A172 (cell line): Measurements from ENCODE around the gene NMNAT2. TPM values are rescaled to one million over a fixed set of nuclear protein-coding genes. Genes with fewer than 3 reads are reported as not detected.
A peak's percentile ranks its signal among the peaks of the same experiment; 100 is the strongest.

Source experiments
- DNase-seq: peaks from one replicate; pipeline ENCODE4 v3.0.0-alpha.2; 2015; ENCODE audit warnings: low spot score
- total RNA-seq: library from RNA; depleted of rRNA; stranded (reverse); fragments of >200 nt; shearing (Covaris generic); gene quantifications from 2 replicates; pipeline ENCODE4 v1.2.3, GENCODE V29; 2014

NMNAT2 gene
- total RNA-seq, 1 experiment from 2014 or later, result 3.1 TPM

DNA sequence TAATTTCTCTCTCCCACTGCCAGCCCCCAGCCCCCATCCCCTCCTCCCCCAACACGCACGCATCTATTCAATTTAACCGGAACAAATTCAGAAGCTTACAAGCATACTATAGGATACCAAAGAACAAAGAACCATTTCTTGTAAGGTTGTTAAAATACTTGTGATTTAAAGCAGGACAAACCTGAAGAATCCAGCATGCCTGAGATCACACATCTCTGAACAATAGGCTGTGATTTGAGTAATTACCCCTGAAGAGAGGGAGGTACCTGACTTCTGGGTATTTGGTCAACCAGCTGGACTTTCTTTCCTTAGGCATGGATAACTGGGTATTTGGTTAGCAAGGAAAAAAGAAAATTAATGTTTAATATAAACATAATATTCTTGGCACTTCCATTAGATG is 105.1 kb downstream of the NMNAT2 start:
- DNase-seq, result no peak

DNA sequence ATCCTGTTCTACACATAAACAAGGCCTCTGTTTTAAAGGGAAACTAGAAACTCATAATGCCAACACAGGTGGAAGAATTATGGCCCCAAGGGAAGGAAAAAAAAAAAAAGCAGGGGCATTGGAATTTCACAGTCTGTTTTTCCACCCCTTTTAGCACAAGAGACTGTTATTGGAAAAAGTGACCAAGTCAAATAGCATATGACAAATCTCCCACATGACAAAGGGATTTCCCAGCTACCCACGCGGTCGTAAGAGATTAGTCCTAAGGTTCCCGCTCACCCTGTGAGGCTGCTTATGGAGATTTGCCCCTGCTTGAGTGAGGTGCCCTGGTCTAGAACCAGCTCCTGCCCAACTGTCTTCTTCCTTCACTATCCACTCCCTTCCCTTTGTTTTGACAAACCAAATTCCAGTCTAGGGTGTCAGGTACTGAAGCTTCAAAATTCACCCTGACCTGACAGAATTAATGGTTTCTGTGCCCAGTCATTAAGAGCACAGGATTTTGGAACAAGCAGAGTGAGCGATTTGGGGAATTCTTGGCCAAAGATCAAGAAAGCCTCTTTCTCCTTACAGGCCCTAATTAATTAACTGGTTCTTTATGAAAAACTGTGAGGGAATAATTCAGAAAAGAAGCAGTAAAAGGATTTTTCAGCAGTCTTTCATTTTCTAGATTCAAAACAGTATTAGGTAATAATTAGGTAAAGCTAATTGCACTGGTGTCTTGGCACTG is 107.3 kb downstream of the NMNAT2 start:
- DNase-seq, result peak; percentile 42

GRCh38 chr1:183308719-183309118 is 109.5 kb downstream of the NMNAT2 start:
- no peak for DNase-seq

DNA sequence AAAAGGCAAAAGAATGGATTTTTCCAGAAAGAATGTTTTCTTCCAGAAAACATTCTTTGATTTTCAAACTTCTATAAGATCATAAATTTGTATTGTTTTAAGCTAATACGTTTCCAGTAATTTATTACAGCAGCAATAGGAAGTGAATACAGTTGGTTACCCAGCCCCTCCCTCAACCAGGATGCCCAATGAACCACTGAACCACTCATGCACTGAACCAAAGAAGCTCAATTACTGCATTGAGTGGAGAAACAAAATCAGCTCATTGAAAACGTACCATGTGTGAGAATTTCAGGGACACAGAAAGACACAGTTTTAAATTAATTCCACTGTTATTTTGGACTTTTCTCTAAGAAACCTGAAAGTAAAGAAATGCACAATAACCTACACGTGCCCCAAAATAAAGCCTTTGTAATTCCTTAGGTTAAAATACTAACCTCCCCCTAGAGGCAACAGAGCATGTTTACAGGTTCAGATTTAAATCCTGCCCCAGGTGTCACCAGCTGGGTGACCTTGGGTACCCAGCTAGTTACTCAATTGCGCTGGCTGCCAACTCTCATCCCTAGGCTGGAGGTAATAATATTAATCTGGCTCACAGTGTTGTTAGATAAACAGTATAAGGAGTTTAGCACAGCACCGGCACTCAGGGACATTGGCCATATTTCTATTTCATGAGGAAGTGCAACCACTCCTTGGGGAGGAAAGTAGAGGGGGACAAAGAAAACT is 111.7 kb downstream of the NMNAT2 start:
- no peak for DNase-seq

DNA sequence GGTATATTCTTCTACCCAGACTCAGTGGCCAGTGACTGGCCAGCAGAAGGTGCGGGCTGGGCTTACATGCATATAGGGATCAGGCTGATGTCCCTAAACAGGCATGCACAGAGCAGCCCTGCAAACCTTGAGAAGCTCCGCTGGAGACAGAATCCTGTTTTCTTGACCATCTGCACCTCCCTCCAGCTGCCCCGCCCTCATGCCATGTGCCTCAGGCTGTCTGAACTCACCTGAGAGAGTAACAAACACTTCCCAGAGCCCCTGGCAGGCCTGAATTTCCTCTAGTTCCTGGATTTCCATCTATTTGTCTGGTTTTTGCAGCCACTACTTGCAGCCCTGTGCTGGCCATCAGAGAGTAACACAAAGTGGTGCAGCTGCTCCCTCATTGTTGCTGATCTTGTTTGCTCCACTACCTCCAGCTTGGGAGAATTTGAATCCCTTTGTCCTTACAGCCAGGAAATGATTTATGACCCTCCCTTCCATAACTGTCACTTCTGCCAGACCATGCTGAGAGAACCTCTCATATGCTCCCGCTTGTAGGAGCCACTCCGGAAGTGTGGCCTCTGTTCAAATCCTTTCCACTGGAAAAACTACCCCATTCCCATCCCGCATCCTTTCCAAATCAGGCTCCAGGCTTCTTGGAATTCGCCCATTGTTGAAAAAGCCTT is 113.6 kb downstream of the NMNAT2 start:
- DNase-seq, result no peak

GRCh38 chr1:183303901-183304300 is 114.3 kb downstream of the NMNAT2 start:
- DNase-seq, result no peak

- no peak for DNase-seq
Measured at GRCh38 chr1:183303323-183303645, 114.9 kb downstream of the NMNAT2 start.

DNA sequence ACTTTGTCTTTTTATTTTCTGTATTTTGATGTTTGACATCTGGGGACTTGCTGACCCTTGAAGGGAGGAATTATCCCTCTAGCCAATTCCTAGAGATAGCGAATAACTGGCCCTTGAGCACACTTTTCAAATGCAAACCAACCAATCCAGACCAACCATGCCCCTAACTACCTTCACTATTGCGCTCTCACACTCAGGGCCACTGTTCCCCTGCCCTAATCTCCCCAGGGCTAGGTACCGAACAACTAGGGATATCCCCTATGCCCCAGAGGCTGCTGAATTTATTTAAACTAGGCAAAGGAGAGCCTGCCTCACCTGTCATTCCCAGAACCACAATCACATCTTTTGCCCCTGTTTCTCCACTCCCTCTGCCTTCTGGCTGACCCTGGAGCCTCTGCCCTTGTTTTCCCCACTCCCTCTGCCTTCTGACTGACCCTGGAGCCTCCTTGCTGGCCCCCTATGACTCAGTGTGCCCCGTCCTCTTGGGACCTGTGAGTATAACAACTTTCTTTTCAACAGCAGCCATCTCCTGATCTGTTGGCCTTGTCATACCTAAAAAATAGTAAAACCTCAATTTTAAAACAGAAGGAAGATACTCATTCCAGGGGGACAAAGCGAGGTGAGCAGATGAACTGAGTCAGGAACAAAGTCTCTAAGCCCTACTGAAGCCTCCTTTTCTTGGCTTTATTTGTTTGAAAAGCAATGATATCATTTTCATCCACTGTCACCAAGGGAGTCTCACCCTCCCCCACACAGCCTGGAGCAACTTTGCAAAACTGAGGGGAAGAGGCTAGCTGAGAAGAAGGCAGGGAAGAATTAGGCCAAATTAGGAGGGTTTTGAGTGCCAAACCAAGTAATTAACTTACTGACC is 115.5 kb downstream of the NMNAT2 start:
- DNase-seq, result no peak

DNA sequence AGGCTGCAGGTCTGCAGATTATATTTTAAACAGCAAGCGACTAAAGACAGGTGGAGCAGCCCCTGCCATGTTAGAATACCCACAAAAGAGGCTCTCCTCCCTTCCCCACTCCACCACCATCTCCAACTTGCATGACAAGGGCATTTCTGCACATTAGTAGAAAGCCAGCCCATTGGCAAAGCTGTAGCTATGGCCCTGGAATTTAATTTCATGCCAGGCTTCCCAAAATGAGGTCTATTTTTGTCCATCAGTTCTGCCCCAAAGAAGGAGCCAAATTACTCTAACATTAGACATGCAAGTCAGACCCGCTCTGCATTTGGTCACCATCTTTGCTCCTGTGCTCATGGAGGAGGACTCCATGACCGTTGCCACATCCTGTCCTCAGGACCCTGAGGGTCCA is 116.9 kb downstream of the NMNAT2 start:
- DNase-seq, result no peak

- DNase-seq, result no peak
Measured at GRCh38 chr1:183300828-183301227, 117.4 kb downstream of the NMNAT2 start.

DNA sequence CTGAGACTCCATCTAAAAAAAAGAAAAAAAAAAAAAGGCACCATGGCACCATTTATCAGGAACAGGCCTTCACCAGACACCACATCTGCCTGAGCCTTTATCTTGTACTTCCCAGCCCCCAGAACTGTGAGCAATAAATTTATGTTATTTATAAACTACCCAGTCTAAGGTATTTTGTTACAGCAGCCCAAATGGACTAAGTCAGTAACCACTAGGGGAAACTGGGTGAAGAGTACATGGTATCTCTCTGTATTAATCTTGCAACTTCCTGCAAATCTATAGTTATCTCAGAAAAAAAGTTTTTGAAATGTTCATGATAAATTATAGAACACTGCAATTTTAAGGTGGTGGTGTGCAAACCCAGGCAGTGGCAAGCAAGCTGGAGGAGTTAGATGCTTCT is 117.8 kb downstream of the NMNAT2 start:
- no peak for DNase-seq

DNA sequence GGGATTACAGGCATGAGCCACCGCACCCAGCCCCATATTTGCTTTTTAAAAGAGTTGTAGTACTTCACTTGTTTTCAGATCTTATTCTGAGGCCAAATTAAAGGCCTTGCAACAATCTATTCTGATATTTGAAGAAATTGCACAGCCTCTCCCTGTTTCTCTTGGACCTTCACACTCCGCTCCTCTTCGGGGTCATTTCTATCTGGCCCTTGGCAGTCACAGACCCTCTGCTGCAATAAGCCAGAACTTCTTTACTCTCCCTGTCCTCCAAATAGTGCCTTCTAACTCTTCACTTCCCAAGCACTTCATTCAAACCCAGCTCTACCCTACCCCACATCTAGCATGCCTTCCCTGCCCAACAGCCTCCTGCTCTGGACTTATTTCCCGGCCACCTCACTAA is 121.4 kb downstream of the NMNAT2 start:
- no peak for DNase-seq

- no peak for DNase-seq
Measured at GRCh38 chr1:183295521-183295920, 122.7 kb downstream of the NMNAT2 start.

GRCh38 chr1:183293876-183294275 is 124.3 kb downstream of the NMNAT2 start:
- DNase-seq, result no peak

DNA sequence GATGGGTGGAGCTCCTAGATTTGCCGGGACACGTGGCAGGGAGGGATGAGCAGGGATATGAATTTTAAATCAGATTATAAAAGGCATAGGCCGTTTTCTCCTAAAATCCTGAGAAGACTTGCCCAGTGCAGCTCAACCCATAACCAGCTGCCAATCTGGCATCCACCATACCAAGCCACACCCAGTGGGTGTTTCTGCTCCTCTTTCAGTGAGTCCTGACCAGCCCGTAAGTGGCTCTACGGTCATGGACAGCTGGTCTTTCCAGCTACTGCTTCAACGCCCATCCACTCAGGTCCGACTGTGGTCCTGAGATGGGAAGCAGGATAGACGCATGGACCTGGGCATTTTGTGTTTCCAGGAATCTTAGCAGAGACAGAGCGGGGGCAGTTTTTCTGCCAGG is 124.9 kb downstream of the NMNAT2 start:
- DNase-seq, result no peak

GRCh38 chr1:183291802-183292514 is 126.2 kb downstream of the NMNAT2 start:
- DNase-seq, result peak; percentile 82

DNA sequence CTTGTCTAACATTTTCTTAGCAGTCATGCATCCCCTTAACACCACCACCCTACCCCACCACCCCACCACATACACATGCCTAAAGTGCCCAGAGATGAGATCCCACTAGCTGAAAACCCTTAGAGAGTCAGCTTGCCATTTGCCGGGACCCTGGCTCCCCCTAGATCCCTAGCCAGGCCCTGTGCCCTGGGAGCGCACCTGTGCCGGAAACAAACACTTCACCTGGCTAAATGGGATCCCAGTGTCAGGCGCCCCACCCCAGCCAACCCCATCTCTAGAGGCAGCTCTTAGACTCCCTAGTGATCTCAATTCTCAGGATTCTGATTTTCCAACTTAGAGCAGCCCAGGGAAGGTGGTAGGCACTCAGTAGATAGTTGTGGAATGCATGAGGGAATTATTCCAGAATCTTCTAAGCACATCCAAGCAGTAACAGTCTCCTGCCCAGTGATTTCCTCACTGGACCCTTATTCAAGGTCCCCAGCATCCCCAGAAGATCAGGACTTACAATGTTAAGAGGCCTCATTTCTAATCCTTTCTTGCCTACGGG is 126.9 kb downstream of the NMNAT2 start:
- no peak for DNase-seq

DNA sequence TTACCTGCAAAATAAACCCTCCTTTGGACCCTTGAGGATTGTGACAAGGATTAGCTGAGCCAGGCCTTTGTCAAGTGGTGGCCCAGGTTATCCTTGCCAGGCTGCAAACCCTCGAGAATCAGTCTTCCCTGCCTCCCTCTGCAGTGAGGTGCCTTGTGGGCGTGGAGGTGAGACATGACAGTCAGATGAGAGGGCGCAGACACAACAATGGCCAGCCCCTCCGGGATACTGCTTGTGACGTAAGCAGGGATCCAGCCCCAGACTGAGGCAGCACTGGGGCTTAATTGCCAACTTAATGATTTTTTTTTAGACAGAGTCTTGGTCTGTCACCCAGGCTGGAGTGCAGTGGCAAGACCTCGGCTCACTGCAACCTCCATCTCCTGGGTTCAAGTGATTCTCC is 127.6 kb downstream of the NMNAT2 start:
- no peak for DNase-seq

- no peak for DNase-seq
Measured at GRCh38 chr1:183289051-183289496, 129.1 kb downstream of the NMNAT2 start.

DNA sequence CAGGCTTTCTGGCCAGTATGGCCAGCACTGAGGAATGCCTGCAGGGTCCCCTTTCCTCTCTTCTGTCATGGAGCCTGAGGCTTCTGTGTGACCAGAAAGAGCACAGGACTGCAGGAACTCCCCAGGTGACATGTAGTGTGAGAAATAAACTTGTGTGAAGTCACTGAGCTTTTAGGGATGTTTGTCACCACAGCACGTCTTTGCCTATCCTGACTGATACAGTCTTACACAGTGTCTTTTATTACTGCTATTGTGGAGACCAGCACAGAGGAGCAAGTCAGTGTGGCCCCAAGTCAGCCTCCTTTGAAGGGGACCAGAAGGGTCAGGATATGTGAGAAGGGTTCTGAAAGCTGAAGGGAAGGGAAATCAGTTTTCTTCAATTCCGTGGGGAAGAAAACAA is 129.6 kb downstream of the NMNAT2 start:
- no peak for DNase-seq

- DNase-seq, result no peak
Measured at GRCh38 chr1:183287191-183287675, 130.9 kb downstream of the NMNAT2 start.
